Pancreas (tissue), 10 donors: ENCODE measurements around the gene SUGP1. TPM values are rescaled to one million over a fixed set of nuclear protein-coding genes. Genes with fewer than 3 reads are reported as not detected.

ENCODE experiments used
- ATAC-seq, 4 donors: fragments of 200-7000 bp; cut with Tn5 transposase; one replicate each; pipeline versions ENCODE4 v1.8.0 to v1.9.1; 2020; ENCODE audit warnings: mild to moderate bottlenecking in 4 of 4, moderate library complexity in 4 of 4
- DNase-seq, 6 donors: peaks; one replicate each; pipeline ENCODE4 v3.0.0-alpha.2; 2020
- FAIRE-seq: peaks from 2 replicates; lab custom pipeline; 2012; peaks lifted over from hg19 to GRCh38; lab: Jason Lieb, UNC
- H3K27ac ChIP-seq, 4 donors: fragments of 200-600 bp; sonication (generic); 1 replicate in 3 of 4; 2 replicates in 1 of 4; pipeline versions ENCODE4 v1.5.0 to v1.8.0; 2020
- H3K27me3 ChIP-seq, 4 donors: fragments of 200-600 bp; one replicate each; pipeline ENCODE4 v1.8.0; 2021
- H3K36me3 ChIP-seq, 3 donors: fragments of 200-600 bp; sonication (generic) in 1 of 3; one replicate each; pipeline versions ENCODE4 v1.5.0 to v1.8.0; 2020 to 2021
- H3K4me1 ChIP-seq, 3 donors: fragments of 200-600 bp; one replicate each; pipeline ENCODE4 v1.8.0; 2021
- H3K4me3 ChIP-seq, 4 donors: fragments of 200-600 bp; sonication (generic) in 2 of 4; one replicate each; pipeline versions ENCODE4 v1.5.0 to v1.8.0; 2020 to 2021
- H3K9me3 ChIP-seq, 4 donors: fragments of 200-600 bp; one replicate each; pipeline ENCODE4 v1.8.0; 2021
- WGBS, 2 donors: extraction: QIAGEN DNeasy Blood & Tissue Kit; methylation state at CpG; one replicate each; pipeline ENCODE4 v1.1.7; 2013; 5-methylcytosine and 5-hydroxymethylcytosine counted together
- intact Hi-C, 3 donors: fragments of 100-400 bp; cut with DNase I; formaldehyde crosslinking; loops; one replicate each; pipeline versions ENCODE4 v1.11.1 to v1.14.2; 2022
- polyA plus RNA-seq, 2 donors: library from polyadenylated mRNA; stranded (reverse); fragments of 200-250 nt; gene quantifications; one replicate each; pipeline ENCODE4 v1.2.3, GENCODE V29; 2013
- total RNA-seq, 6 donors: library from RNA; stranded (reverse); fragmentation: NEBNext Ultra II Directional in 4 of 6; extraction: Animal tissue kit (Norgen Biotek cat#: 25700) in 4 of 6; gene quantifications; one replicate each; pipeline versions ENCODE4 v1.2.1 to v1.2.4, GENCODE V29; 2021 to 2023
- TF ChIP-seq, protein P1 (sequence below), 4 donors: fragments of 200-600 bp; sonication (generic) in 3 of 4; IDR thresholded peaks; one replicate each; pipeline versions ENCODE4 v1.5.0 to v1.8.0; 2021; ENCODE audit warnings: antibody characterized with exemption in 4 of 4
- donor health status: healthy with polysubstance abuse.
- donor health status: DM: no; HTN: no; CAD: no; lungs with moderate emphysema.
- donor health status: DM: no; HTN: no; CAD: no.
- donor health status: control.
- donor health status: control.
- donor health status: Bipolar disorder and iron deficiency.
- donor health status: DM: yes; HTN: yes; CAD: no.
- donor health status: DM: no; HTN: no; CAD: no.
- donor health status: DM: no; HTN: no; CAD: no.
- donor health status: DM: yes; HTN: yes; CAD: no.

SUGP1 gene
- total and polyA plus RNA-seq, 8 donors = 14.6 to 50.3 (median 21.4) TPM

DNA sequence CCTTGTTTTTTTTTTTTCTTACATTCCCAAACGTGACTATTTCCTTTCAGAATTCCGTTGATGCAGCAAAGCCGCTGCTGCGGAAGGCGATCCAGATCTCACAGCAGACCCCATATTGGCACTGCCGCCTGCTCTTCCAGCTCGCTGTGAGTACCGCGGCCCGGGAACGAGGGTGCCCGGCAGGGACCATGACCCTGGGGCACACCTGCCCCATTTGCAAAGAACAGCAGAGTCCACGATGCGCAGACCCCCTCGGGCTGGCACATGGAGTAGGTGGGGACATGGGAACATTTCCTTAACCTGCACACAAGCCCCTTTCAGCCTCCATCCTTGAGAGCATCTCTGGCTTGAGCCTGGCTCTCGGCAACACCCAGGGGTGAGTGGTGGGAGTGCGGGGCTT lies 16.8 kb upstream of the SUGP1 start:
- 92% methylated on average over 17 of the region's 17 CpGs for WGBS, 2 donors
- Histone ChIP-seq H3K27ac (no peak overlapping the region), H3K9me3 (no peaks in the 10 kb centered on the region), H3K4me3 (no peak overlapping the region), H3K36me3 (peaks cover 0 to 62% (median 25%) of the 10 kb centered on the region in 3 donors), H3K27me3 (no peaks in the 10 kb centered on the region), H3K4me1 (no peaks in the 10 kb centered on the region)
- TF ChIP-seq, protein P1, sequence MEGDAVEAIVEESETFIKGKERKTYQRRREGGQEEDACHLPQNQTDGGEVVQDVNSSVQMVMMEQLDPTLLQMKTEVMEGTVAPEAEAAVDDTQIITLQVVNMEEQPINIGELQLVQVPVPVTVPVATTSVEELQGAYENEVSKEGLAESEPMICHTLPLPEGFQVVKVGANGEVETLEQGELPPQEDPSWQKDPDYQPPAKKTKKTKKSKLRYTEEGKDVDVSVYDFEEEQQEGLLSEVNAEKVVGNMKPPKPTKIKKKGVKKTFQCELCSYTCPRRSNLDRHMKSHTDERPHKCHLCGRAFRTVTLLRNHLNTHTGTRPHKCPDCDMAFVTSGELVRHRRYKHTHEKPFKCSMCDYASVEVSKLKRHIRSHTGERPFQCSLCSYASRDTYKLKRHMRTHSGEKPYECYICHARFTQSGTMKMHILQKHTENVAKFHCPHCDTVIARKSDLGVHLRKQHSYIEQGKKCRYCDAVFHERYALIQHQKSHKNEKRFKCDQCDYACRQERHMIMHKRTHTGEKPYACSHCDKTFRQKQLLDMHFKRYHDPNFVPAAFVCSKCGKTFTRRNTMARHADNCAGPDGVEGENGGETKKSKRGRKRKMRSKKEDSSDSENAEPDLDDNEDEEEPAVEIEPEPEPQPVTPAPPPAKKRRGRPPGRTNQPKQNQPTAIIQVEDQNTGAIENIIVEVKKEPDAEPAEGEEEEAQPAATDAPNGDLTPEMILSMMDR (IDR thresholded peaks at IDR 0.05) = no peak
- intact Hi-C loops = no loop called here
- FAIRE-seq = no peak
- no peak for ATAC-seq
- DNase-seq = peak in 1 of 6 donors; percentile 54

- TF ChIP-seq, protein P1 (IDR thresholded peaks at IDR 0.05) = no peak
- Histone ChIP-seq H3K27me3 (no peaks in the 10 kb centered on the region), H3K9me3 (no peaks in the 10 kb centered on the region), H3K4me1 (no peaks in the 10 kb centered on the region), H3K27ac (no peak overlapping the region), H3K36me3 (peaks cover 0 to 57% (median 25%) of the 10 kb centered on the region in 3 donors), H3K4me3 (no peak overlapping the region)
- WGBS, 2 donors = 59% methylated on average over 3 of the region's 3 CpGs
- intact Hi-C loops = no loop called here
- ATAC-seq = no peak
- DNase-seq = no peak
- no peak for FAIRE-seq
Measured at GRCh38 chr19:19336597-19336996, 16.3 kb upstream of the SUGP1 start.

DNA sequence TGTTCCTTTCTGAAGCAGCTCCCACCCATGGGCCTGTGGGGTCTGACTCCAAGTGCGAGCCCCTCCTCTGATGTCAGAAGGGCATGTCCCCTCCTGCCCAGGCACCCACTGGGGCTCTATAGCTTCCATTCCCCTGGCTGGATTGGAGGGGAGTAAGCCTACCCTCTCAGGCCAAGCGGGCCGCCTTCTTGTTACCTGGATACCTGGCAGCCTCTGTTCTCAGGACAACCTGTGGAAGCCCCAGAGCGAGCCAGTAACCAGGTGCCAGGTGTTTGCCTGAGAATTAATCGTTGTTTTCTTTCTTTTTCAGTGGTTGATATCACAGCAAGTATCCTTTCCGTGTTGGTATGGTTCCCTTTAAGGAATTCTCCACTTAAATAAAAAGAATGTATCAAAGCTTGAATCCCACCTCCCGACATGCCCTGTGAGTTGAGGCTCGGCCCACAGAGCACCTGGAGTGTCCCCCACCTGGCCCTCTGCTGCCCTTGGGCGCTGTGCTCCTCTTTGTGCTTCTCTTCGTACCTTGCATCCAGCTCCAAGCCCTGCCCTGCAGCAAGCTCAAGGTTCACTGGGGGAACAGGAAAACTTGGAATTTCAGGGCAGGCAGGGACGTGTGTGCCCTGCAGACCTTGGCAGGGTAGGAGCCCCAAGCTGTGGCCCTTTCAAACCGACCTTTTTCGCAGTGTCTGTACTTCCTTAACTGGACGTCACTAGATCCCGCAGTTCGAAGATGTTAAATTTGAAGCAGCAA lies 15.3 kb upstream of the SUGP1 start:
- FAIRE-seq = no peak
- 79 to 83% methylated on average over 16 of the region's 16 CpGs for WGBS, 2 donors
- intact Hi-C loops = no loop called here

DNA sequence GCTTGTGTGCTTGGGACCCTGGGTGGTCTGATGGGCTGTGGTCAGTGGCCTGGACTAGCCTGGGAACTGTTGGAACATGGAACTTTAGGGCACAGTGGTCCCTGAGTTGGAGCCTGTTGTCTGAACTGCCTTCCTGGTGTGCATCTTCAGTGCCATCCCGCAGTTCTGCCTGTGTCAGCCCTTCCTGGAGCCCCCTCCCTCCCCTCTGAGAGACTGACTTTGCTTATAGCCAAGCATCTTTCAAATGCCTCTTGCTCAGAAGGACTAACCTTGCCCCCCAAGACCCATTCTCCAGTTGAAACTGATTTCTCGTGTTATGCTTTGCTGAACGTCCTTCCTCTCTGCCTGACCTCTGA lies 14.7 kb upstream of the SUGP1 start:
- no peaks in the 10 kb centered on the region for H3K27me3 ChIP-seq
- intact Hi-C loops = no loop called here
- H3K9me3 ChIP-seq = no peaks in the 10 kb centered on the region
- DNase-seq (no peak), FAIRE-seq (no peak), ATAC-seq (no peak)
- no peak overlapping the region for H3K27ac ChIP-seq
- no peak overlapping the region for H3K4me3 ChIP-seq
- TF ChIP-seq, protein P1 (IDR thresholded peaks at IDR 0.05) = no peak
- H3K36me3 ChIP-seq = peaks cover 0 to 50% (median 25%) of the 10 kb centered on the region in 3 donors
- H3K4me1 ChIP-seq = no peaks in the 10 kb centered on the region
- WGBS, 2 donors = 81 to 82% methylated on average over 3 of the region's 3 CpGs

More for the DNA sequence above, 15.3 kb upstream of the SUGP1 start:
- peak in 2 of 4 donors; percentile 73 to 74 for ATAC-seq
- Histone ChIP-seq H3K4me3 (no peak overlapping the region), H3K36me3 (peaks cover 0 to 47% (median 25%) of the 10 kb centered on the region in 3 donors), H3K9me3 (no peaks in the 10 kb centered on the region), H3K4me1 (no peaks in the 10 kb centered on the region), H3K27ac (no peak overlapping the region), H3K27me3 (no peaks in the 10 kb centered on the region)
- DNase-seq = no peak
- TF ChIP-seq, protein P1 (IDR thresholded peaks at IDR 0.05) = no peak
